B cell (primary cell): ENCODE results near the gene PRKN. TPM values are rescaled to one million over a fixed set of nuclear protein-coding genes. Genes with fewer than 3 reads are reported as not detected.

Source experiments
- ATAC-seq: fragments of 200-7000 bp; cut with Tn5 transposase; one replicate; pipeline ENCODE4 v1.10.0; 2021; ENCODE audit warnings: low read depth, mild to moderate bottlenecking, moderate number of reproducible peaks, moderate library complexity
- CTCF ChIA-PET: fragments of 350-600 bp; sonication (Branson Sonifier 250); formaldehyde crosslinking; loops from one replicate; lab custom pipeline; 2021; ENCODE audit warnings: antibody characterized with exemption, inconsistent platforms; lab: Charles Lee
- POLR2A ChIA-PET: fragments of 350-600 bp; sonication (Branson Sonifier 250); formaldehyde crosslinking; loops from one replicate; lab custom pipeline; 2021; ENCODE audit warnings: antibody characterized with exemption; lab: Charles Lee
- DNase-seq: peaks from one replicate; pipeline ENCODE4 v3.0.0; 2013
- H2AFZ ChIP-seq: 2 replicates; pipeline ENCODE4 v1.6.1; 2012; ENCODE audit warnings: mild to moderate bottlenecking, low read depth, low read length; ENCODE audit not compliant: insufficient read depth, poor library complexity, severe bottlenecking
- H3K27ac ChIP-seq, 2 donors: 1 replicate in 1 of 2; 2 replicates in 1 of 2; pipeline ENCODE4 v1.5.1; 2012 to 2013; ENCODE audit warnings: low read length in 2 of 2, mild to moderate bottlenecking in 2 of 2, moderate library complexity in 1 of 2
- H3K27me3 ChIP-seq, 4 experiments: fragments of 200-600 bp in 1 of 4; sonication (generic) in 1 of 4; replicated peaks in 1 of 4; 1 replicate in 2 of 4; 2 replicates in 2 of 4; pipeline versions ENCODE4 v1.6.1 to v1.7.0; 2013 to 2016; ENCODE audit warnings: low read length in 3 of 4, mild to moderate bottlenecking in 2 of 4, mixed read lengths in 1 of 4, moderate library complexity in 1 of 4; ENCODE audit not compliant: insufficient read depth in 4 of 4, control insufficient read depth in 3 of 4; ENCODE audit errors: control extremely low read depth in 1 of 4
- H3K36me3 ChIP-seq, 2 experiments: replicated peaks in 1 of 2; 1 replicate in 1 of 2; 2 replicates in 1 of 2; pipeline versions ENCODE4 v1.6.1 to v1.7.1; 2013; ENCODE audit warnings: low read length in 1 of 2; ENCODE audit not compliant: insufficient read depth in 2 of 2, control insufficient read depth in 1 of 2; ENCODE audit errors: control extremely low read depth in 1 of 2, extremely low read depth in 1 of 2
- H3K4me1 ChIP-seq, 2 donors: fragments of 200-600 bp in 1 of 2; sonication (generic) in 1 of 2; 1 replicate in 1 of 2; 2 replicates in 1 of 2; pipeline versions ENCODE4 v1.5.1 to v1.6.1; 2013 to 2017; ENCODE audit warnings: low read length in 2 of 2; ENCODE audit not compliant: control insufficient read depth in 2 of 2, insufficient read depth in 2 of 2
- H3K4me2 ChIP-seq: replicated peaks from 2 replicates; pipeline ENCODE3; 2012; ENCODE audit warnings: mild to moderate bottlenecking, low read depth, low read length; ENCODE audit not compliant: poor library complexity, severe bottlenecking
- H3K4me3 ChIP-seq, 5 experiments: fragments of 200-600 bp in 1 of 5; sonication (generic) in 1 of 5; 1 replicate in 3 of 5; 2 replicates in 2 of 5; pipeline versions ENCODE4 v1.5.1 to v1.7.0; 2011 to 2016; ENCODE audit warnings: low read length in 4 of 5, mild to moderate bottlenecking in 4 of 5, low read depth in 2 of 5, control low read depth in 1 of 5, moderate library complexity in 1 of 5; ENCODE audit not compliant: insufficient read depth in 1 of 5; ENCODE audit errors: control extremely low read depth in 1 of 5, extremely low read depth in 1 of 5
- H3K79me2 ChIP-seq: fragments of 200-600 bp; sonication (generic); one replicate; pipeline ENCODE4 v1.6.0; 2016; ENCODE audit warnings: low read length; ENCODE audit not compliant: control insufficient read depth, insufficient read depth
- H3K9ac ChIP-seq: fragments of 200-600 bp; sonication (generic); 2 replicates; pipeline ENCODE4 v1.6.1; 2017; ENCODE audit warnings: mild to moderate bottlenecking, low read length, moderate library complexity
- H3K9me3 ChIP-seq, 3 donors: one replicate each; pipeline versions ENCODE4 v1.6.1 to v1.7.1; 2013; ENCODE audit warnings: low read length in 2 of 3; ENCODE audit not compliant: control insufficient read depth in 2 of 3, insufficient read depth in 1 of 3; ENCODE audit errors: control extremely low read depth in 1 of 3
- H4K20me1 ChIP-seq: 2 replicates; pipeline ENCODE4 v1.6.0; 2012; ENCODE audit warnings: mild to moderate bottlenecking, low read length; ENCODE audit not compliant: insufficient read depth, control insufficient read depth, poor library complexity, severe bottlenecking
- H3K27ac Mint-ChIP-seq: one replicate; pipeline ENCODE4 v1.8.0; 2021; ENCODE audit warnings: mixed read lengths
- H3K27me3 Mint-ChIP-seq: one replicate; pipeline ENCODE4 v1.8.0; 2021; ENCODE audit warnings: mixed read lengths
- H3K4me1 Mint-ChIP-seq: one replicate; pipeline ENCODE4 v1.8.0; 2021; ENCODE audit warnings: mixed read lengths
- H3K4me3 Mint-ChIP-seq: one replicate; pipeline ENCODE4 v1.8.0; 2021; ENCODE audit warnings: mixed read lengths
- H3K9me3 Mint-ChIP-seq: one replicate; pipeline ENCODE4 v1.8.0; 2022; ENCODE audit warnings: mixed read lengths; ENCODE audit not compliant: insufficient read depth
- CTCF ChIP-seq: fragments of 200-600 bp; IDR thresholded peaks from one replicate; pipeline ENCODE4 v1.8.0; 2022; ENCODE audit warnings: antibody characterized with exemption, mild to moderate bottlenecking
- EZH2 ChIP-seq: IDR thresholded peaks from 2 replicates; pipeline ENCODE4 v1.6.1; 2012; ENCODE audit warnings: borderline replicate concordance, low read depth, mild to moderate bottlenecking, moderate library complexity, low read length; ENCODE audit not compliant: insufficient read depth, poor library complexity, severe bottlenecking
- WGBS: methylation state at CpG from one replicate; pipeline ENCODE4 v1.1.5; 2013; ENCODE audit warnings: missing lambda C conversion rate; ENCODE audit not compliant: insufficient coverage; 5-methylcytosine and 5-hydroxymethylcytosine counted together
- intact Hi-C: fragments of 100-400 bp; cut with micrococcal nuclease; formaldehyde crosslinking; loops from one replicate; pipeline ENCODE4 v1.10.0; 2022
- polyA plus RNA-seq: library from polyadenylated mRNA; depleted of rRNA; stranded (reverse); fragments of >200 nt; gene quantifications from 2 replicates; pipeline ENCODE4 v1.2.3, GENCODE V29; 2012
- total RNA-seq, 2 donors: library from RNA; stranded (reverse); fragments of 120-200 nt in 1 of 2; gene quantifications; 1 replicate in 1 of 2; 2 replicates in 1 of 2; pipeline versions ENCODE4 v1.2.3 to v1.2.4, GENCODE V29; 2013 to 2022

PRKN gene
- total and polyA plus RNA-seq, 2 donors (not counting 1 experiment from before 2014, with no cell fraction given): 1.6 to 6.2 TPM

DNA sequence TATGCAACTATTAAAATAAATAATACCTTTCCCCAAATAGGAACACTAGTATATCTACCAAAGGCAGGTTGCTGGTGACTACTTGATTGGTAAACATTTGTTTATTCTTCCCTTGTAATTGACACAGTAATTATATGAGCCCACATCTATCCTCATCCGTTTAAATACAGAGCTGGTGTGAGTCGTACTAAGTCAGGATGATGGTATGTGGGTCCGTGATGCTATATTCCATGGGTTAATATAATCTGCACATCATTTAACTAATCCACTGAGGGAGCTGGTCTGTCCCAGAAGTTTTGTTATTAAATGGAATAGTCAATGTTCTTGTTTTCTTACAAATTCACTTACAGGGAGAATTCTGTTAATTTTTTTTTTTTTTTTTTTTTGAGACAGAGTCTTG is 1289.7 kb downstream of the PRKN start:
- no peaks in the 10 kb centered on the region for H3K27me3 Mint-ChIP-seq
- H3K4me3 Mint-ChIP-seq: no peak overlapping the region
- H2AFZ ChIP-seq: no peak overlapping the region
- TF ChIP-seq CTCF: no peak
- TF ChIP-seq EZH2: no peak
- DNase-seq (no peak), ATAC-seq (no peak)
- no CpG with 5 or more reads among the region's 3 CpGs for whole genome bisulfite sequencing
- H3K4me1 Mint-ChIP-seq: no peaks in the 10 kb centered on the region
- ChIA-PET POLR2A (no interaction called here), CTCF (interaction anchor here (0.9 kb wide), 1 partner anchor 11 kb away, joined by 3 read pairs; no protein-coding TSS in a partner anchor)
- H3K9me3 Mint-ChIP-seq: no peaks in the 10 kb centered on the region
- no peaks in the 10 kb centered on the region for H3K27me3 ChIP-seq
- H3K36me3 ChIP-seq: no peaks in the 10 kb centered on the region
- H3K4me1 ChIP-seq: no peaks in the 10 kb centered on the region
- H3K79me2 ChIP-seq: no peaks in the 10 kb centered on the region
- H3K9ac ChIP-seq: no peak overlapping the region
- no peak overlapping the region for H3K4me3 ChIP-seq
- no peak overlapping the region for H3K27ac Mint-ChIP-seq
- intact Hi-C loops: no loop called here
- no peaks in the 10 kb centered on the region for H4K20me1 ChIP-seq
- H3K27ac ChIP-seq: no peak overlapping the region
- H3K4me2 ChIP-seq: no peak overlapping the region
- H3K9me3 ChIP-seq: peaks cover 0 to 2% (median 0%) of the 10 kb centered on the region in 3 donors

DNA sequence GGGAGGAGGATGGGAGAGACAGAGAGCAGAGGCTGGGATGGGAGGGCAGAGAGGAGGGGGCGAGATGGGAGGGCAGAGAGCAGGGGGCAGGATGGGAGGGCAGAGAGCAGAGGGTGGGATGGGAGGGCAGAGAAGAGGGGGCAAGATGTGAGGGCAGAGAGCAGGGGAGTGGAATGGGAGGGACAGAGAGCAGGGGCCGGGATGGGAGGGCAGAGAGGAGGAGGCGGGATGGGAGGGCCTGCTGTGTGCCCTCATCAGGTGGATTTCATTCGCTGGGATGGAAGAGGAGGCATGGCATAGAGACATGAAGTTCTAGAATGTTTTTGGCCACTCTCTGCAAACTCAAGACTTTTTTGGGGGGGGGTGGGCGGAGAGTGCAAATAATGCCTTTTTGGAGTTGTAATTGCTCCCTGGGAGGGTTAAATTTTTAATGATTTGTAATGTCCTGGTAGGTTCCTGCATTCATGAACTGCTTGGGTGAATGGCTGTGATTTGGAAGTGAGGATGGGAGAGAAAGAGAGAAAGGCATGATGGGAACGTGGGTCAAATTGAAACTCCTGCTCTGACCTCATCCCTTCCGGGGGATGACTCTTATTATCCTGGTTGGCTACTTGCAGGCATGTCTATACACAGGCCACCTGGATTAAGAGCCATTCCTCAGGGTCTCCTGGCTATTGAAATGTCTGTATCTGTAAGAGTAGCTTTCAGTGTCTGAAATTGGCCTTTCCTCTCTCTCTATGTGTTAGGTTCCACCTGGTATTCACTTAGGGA is 1291.3 kb downstream of the PRKN start:
- no peak overlapping the region for H3K9ac ChIP-seq
- Mint-ChIP-seq H3K27ac (no peak overlapping the region), H3K9me3 (peaks cover 2% of the 10 kb centered on the region), H3K27me3 (no peaks in the 10 kb centered on the region), H3K4me1 (no peaks in the 10 kb centered on the region), H3K4me3 (no peak overlapping the region)
- no peaks in the 10 kb centered on the region for H3K36me3 ChIP-seq
- DNase-seq (no peak), ATAC-seq (no peak)
- intact Hi-C loops: no loop called here
- H3K79me2 ChIP-seq: no peaks in the 10 kb centered on the region
- no peak overlapping the region for H3K27ac ChIP-seq
- H3K4me1 ChIP-seq: no peaks in the 10 kb centered on the region
- H2AFZ ChIP-seq: no peak overlapping the region
- H3K9me3 ChIP-seq: peaks cover 0 to 2% (median 0%) of the 10 kb centered on the region in 3 donors
- WGBS: 83% methylated on average over 5 of the region's 7 CpGs
- POLR2A ChIA-PET: no interaction called here
- H3K4me2 ChIP-seq: no peak overlapping the region
- H4K20me1 ChIP-seq: no peaks in the 10 kb centered on the region
- no peaks in the 10 kb centered on the region for H3K27me3 ChIP-seq
- H3K4me3 ChIP-seq: no peak overlapping the region
- CTCF ChIA-PET: interaction anchor here (1.1 kb wide), 1 partner anchor 18 kb away, joined by 3 read pairs; no protein-coding TSS in a partner anchor
- no peak for TF ChIP-seq EZH2
